SK-N-SH (cell line): ENCODE data around the gene S100Z. TPM values are rescaled to one million over a fixed set of nuclear protein-coding genes. Genes with fewer than 3 reads are reported as not detected.

Experiments used
- CTCF ChIA-PET: fragments of 300-600, 350-600 bp; formaldehyde crosslinking; extraction: SDS; loops from one replicate; lab custom pipeline; 2021; lab: Yijun Ruan, JAX
- POLR2A ChIA-PET: fragments of 350-600 bp; sonication (Branson Sonifier 250); formaldehyde crosslinking; extraction: SDS; loops from one replicate; lab custom pipeline; 2020; ENCODE audit warnings: antibody characterized with exemption, inconsistent platforms; lab: Yijun Ruan, JAX
- DNase-seq: peaks from one replicate; pipeline ENCODE4 v3.0.0; 2012
- H2AFZ ChIP-seq: fragments of 200-600 bp; sonication (generic); 2 replicates; pipeline ENCODE4 v1.8.1; 2016; ENCODE audit warnings: antibody characterized with exemption, mild to moderate bottlenecking, low read depth
- H3F3A ChIP-seq: fragments of 200-600 bp; sonication (generic); replicated peaks from 2 replicates; pipeline ENCODE3; 2016; ENCODE audit warnings: antibody characterized with exemption, mild to moderate bottlenecking; ENCODE audit not compliant: insufficient read depth
- H3K27ac ChIP-seq, 2 experiments: fragments of 200-500 bp in 1 of 2; fragments of 200-600 bp in 1 of 2; sonication (Bioruptor generic) in 1 of 2; sonication (generic), shearing (Covaris generic) in 1 of 2; 2 replicates each; pipeline versions ENCODE4 v1.5.1 to v1.6.1; 2014 to 2016; ENCODE audit warnings: low read depth in 2 of 2, inconsistent platforms in 1 of 2, low read length in 1 of 2, mild to moderate bottlenecking in 1 of 2, mixed read lengths in 1 of 2
- H3K27me3 ChIP-seq: fragments of 200-600 bp; sonication (generic), shearing (Covaris generic); 2 replicates; pipeline ENCODE4 v1.6.1; 2016; ENCODE audit warnings: mixed run types; ENCODE audit not compliant: insufficient read depth
- H3K36me3 ChIP-seq, 2 experiments: fragments of 200-500 bp in 1 of 2; fragments of 200-600 bp in 1 of 2; sonication (Bioruptor generic) in 1 of 2; sonication (generic) in 1 of 2; replicated peaks in 1 of 2; 2 replicates each; pipeline versions ENCODE3 to v1.5.1; 2014 to 2016; ENCODE audit warnings: low read length in 1 of 2, mild to moderate bottlenecking in 1 of 2; ENCODE audit not compliant: insufficient read depth in 2 of 2, control insufficient read depth in 1 of 2
- H3K4me1 ChIP-seq, 2 experiments: fragments of 200-500 bp in 1 of 2; fragments of 200-600 bp in 1 of 2; sonication (Bioruptor generic) in 1 of 2; sonication (generic), shearing (Covaris generic) in 1 of 2; 2 replicates each; pipeline versions ENCODE4 v1.5.1 to v1.6.1; 2014 to 2016; ENCODE audit warnings: low read depth in 1 of 2, low read length in 1 of 2, mixed run types in 1 of 2; ENCODE audit not compliant: insufficient read depth in 2 of 2, control insufficient read depth in 1 of 2
- H3K4me2 ChIP-seq: fragments of 200-600 bp; sonication (generic), shearing (Covaris generic); 2 replicates; pipeline ENCODE4 v1.6.1; 2017; ENCODE audit warnings: mixed run types
- H3K4me3 ChIP-seq, 2 experiments: fragments of 200-500 bp in 1 of 2; fragments of 200-600 bp in 1 of 2; sonication (Bioruptor generic) in 1 of 2; sonication (generic), shearing (Covaris generic) in 1 of 2; 2 replicates each; pipeline versions ENCODE4 v1.5.1 to v1.8.1; 2014 to 2016; ENCODE audit warnings: low read depth in 2 of 2, inconsistent platforms in 1 of 2, low read length in 1 of 2, mild to moderate bottlenecking in 1 of 2, mixed read lengths in 1 of 2, moderate library complexity in 1 of 2
- H3K79me2 ChIP-seq: fragments of 200-600 bp; sonication (generic); 2 replicates; pipeline ENCODE4 v1.8.1; 2017; ENCODE audit warnings: mild to moderate bottlenecking; ENCODE audit not compliant: insufficient read depth
- H3K9ac ChIP-seq: fragments of 200-600 bp; sonication (generic); 2 replicates; pipeline ENCODE4 v1.6.1; 2017; ENCODE audit warnings: mixed run types
- H3K9me2 ChIP-seq: fragments of 200-600 bp; sonication (generic); 2 replicates; pipeline ENCODE4 v1.6.1; 2017; ENCODE audit warnings: mixed run types
- H3K9me3 ChIP-seq: fragments of 200-600 bp; sonication (generic); 2 replicates; pipeline ENCODE4 v1.6.1; 2017; ENCODE audit warnings: mixed run types, mild to moderate bottlenecking, moderate library complexity
- H4K20me1 ChIP-seq: fragments of 200-600 bp; sonication (generic); 2 replicates; pipeline ENCODE4 v1.6.1; 2017; ENCODE audit warnings: mild to moderate bottlenecking, mixed run types; ENCODE audit not compliant: insufficient read depth
- EZH2phosphoT487 ChIP-seq: fragments of 200-600 bp; sonication (generic); IDR thresholded peaks from 2 replicates; pipeline ENCODE4 v1.6.1; 2017; ENCODE audit warnings: low read depth, mixed run types, mild to moderate bottlenecking, antibody characterized with exemption, moderate library complexity, borderline replicate concordance
- FOSL2 ChIP-seq: IDR thresholded peaks from 2 replicates; pipeline ENCODE4 v1.4.0; 2012; ENCODE audit warnings: low read depth, mild to moderate bottlenecking, moderate library complexity, borderline replicate concordance
- FOXJ3 ChIP-seq: sonication (generic); formaldehyde crosslinking; IDR thresholded peaks from 2 replicates; pipeline ENCODE4 v1.5.1; 2020; ENCODE audit warnings: mild to moderate bottlenecking, missing genetic modification reagents
- GATA2 ChIP-seq: sonication (generic); formaldehyde crosslinking; IDR thresholded peaks from 2 replicates; pipeline ENCODE4 v1.5.0; 2020; ENCODE audit warnings: mild to moderate bottlenecking, missing genetic modification reagents
- MEF2A ChIP-seq: IDR thresholded peaks from 2 replicates; pipeline ENCODE4 v1.4.0; 2012; ENCODE audit warnings: low read depth, borderline replicate concordance
- MXI1 ChIP-seq: IDR thresholded peaks from 2 replicates; pipeline ENCODE4 v1.6.1; 2012; ENCODE audit warnings: mild to moderate bottlenecking, low read depth, low read length, improper control_type of control experiment
- NFIC ChIP-seq: IDR thresholded peaks from 2 replicates; pipeline ENCODE4 v1.4.0; 2012; ENCODE audit warnings: borderline replicate concordance
- POLR2AphosphoS5 ChIP-seq: IDR thresholded peaks from 2 replicates; pipeline ENCODE4 v1.6.1; 2012; ENCODE audit warnings: low read depth, low read length
- RAD21 ChIP-seq: IDR thresholded peaks from 2 replicates; pipeline ENCODE4 v1.6.1; 2012; ENCODE audit warnings: mild to moderate bottlenecking, low read length
- RFX5 ChIP-seq: IDR thresholded peaks from 2 replicates; pipeline ENCODE4 v1.6.1; 2012; ENCODE audit warnings: mild to moderate bottlenecking, improper control_type of control experiment, low read length
- RXRA ChIP-seq: IDR thresholded peaks from 2 replicates; pipeline ENCODE4 v1.4.0; 2012; ENCODE audit warnings: low read depth, mild to moderate bottlenecking, borderline replicate concordance
- TCF12 ChIP-seq: IDR thresholded peaks from 2 replicates; pipeline ENCODE4 v1.4.0; 2012
- WGBS: methylation state at CpG from one replicate; pipeline ENCODE4 v1.1.6; 2017; ENCODE audit warnings: low lambda C conversion rate; 5-methylcytosine and 5-hydroxymethylcytosine counted together
- polyA plus RNA-seq, 3 experiments: library from polyadenylated mRNA; depleted of rRNA; stranded (reverse); fragments of >200 nt; gene quantifications; 2 replicates each; pipeline ENCODE4 v1.2.3, GENCODE V29; 2012
- TF ChIP-seq, protein P1 (sequence below): fragments of 150-350 bp; IDR thresholded peaks from 2 replicates; pipeline ENCODE4 v1.6.1; 2016; ENCODE audit warnings: mild to moderate bottlenecking, low read depth, low read length
- TF ChIP-seq, protein P2 (sequence below): IDR thresholded peaks from 2 replicates; pipeline ENCODE4 v1.4.0; 2012; ENCODE audit warnings: low read depth
- TF ChIP-seq, protein P3 (sequence below): fragments of 200-600 bp; sonication (generic); IDR thresholded peaks from 2 replicates; pipeline ENCODE4 v1.6.1; 2017; ENCODE audit warnings: antibody characterized with exemption, mild to moderate bottlenecking, moderate library complexity

S100Z gene
- polyA plus RNA-seq, 1 of the 3 experiments (the other 2 are of a cell fraction), result not detected

DNA sequence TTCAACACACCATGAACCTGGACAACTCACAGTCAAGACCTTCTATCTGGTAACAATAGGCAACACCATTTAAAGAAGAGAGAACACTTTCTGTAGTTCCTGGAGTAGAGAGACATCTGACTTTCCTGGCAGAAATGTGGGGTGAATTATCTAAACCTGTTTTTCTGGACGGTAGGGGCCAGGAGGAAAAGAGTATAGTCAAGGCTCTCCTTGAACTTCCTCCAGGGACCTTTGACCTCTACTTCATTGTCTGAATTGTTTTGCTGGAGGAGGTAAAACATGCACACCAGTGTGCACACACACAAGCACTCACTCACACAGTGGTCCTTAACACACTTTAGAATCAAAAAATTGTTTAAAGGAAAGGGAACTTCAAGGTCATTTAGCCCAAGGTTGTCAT is 13.2 kb downstream of the S100Z start (continued):
- TF ChIP-seq FOSL2 (no peak), FOXJ3 (CRISPR knock-in tag) (no peak), MXI1 (no peak), POLR2AphosphoS5 (no peak), EZH2phosphoT487 (no peak), NFIC (no peak), RAD21 (no peak)
- TF ChIP-seq, protein P1, sequence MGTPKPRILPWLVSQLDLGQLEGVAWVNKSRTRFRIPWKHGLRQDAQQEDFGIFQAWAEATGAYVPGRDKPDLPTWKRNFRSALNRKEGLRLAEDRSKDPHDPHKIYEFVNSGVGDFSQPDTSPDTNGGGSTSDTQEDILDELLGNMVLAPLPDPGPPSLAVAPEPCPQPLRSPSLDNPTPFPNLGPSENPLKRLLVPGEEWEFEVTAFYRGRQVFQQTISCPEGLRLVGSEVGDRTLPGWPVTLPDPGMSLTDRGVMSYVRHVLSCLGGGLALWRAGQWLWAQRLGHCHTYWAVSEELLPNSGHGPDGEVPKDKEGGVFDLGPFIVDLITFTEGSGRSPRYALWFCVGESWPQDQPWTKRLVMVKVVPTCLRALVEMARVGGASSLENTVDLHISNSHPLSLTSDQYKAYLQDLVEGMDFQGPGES, result no peak
- TF ChIP-seq, protein P2, sequence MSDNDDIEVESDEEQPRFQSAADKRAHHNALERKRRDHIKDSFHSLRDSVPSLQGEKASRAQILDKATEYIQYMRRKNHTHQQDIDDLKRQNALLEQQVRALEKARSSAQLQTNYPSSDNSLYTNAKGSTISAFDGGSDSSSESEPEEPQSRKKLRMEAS, result no peak

DNA sequence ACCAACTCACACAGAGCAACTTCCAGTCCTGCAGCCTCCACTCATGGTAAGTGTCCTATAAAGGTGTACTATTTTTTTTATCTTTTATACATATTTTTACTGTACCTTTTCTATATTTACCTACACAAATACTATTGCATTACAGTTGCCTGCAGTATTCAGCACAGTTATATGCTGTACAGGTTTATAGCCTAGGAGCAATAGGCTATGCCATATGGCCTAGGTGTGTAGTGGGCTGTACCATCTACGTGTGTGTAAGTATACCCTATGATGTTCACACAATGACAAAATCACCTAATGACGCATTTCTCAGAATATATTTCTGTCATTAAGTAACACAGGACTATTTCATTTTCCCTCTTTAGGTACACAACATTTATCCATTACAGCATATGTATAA is 16.7 kb downstream of the S100Z start:
- no peak for DNase-seq
- Histone ChIP-seq H3K9ac (no peak overlapping the region), H3K79me2 (no peaks in the 10 kb centered on the region), H3K27me3 (no peaks in the 10 kb centered on the region), H4K20me1 (no peaks in the 10 kb centered on the region), H3K27ac (no peak overlapping the region), H3K9me2 (no peaks in the 10 kb centered on the region), H2AFZ (no peak overlapping the region; the same call in 1 of the 2 replicates), H3K9me3 (no peaks in the 10 kb centered on the region), H3K36me3 (no peaks in the 10 kb centered on the region), H3K4me1 (no peaks in the 10 kb centered on the region), H3K4me2 (no peak overlapping the region), H3F3A (no peaks in the 10 kb centered on the region), H3K4me3 (no peak overlapping the region)
- TF ChIP-seq EZH2phosphoT487 (no peak), RFX5 (no peak), RXRA (no peak), RAD21 (no peak), FOXJ3 (CRISPR knock-in tag) (no peak), MEF2A (no peak), TCF12 (no peak), GATA2 (CRISPR knock-in tag) (no peak), MXI1 (no peak), POLR2AphosphoS5 (no peak), FOSL2 (no peak)
- TF ChIP-seq, protein P2, result no peak
- TF ChIP-seq, protein P1, result no peak
- TF ChIP-seq, protein P3, sequence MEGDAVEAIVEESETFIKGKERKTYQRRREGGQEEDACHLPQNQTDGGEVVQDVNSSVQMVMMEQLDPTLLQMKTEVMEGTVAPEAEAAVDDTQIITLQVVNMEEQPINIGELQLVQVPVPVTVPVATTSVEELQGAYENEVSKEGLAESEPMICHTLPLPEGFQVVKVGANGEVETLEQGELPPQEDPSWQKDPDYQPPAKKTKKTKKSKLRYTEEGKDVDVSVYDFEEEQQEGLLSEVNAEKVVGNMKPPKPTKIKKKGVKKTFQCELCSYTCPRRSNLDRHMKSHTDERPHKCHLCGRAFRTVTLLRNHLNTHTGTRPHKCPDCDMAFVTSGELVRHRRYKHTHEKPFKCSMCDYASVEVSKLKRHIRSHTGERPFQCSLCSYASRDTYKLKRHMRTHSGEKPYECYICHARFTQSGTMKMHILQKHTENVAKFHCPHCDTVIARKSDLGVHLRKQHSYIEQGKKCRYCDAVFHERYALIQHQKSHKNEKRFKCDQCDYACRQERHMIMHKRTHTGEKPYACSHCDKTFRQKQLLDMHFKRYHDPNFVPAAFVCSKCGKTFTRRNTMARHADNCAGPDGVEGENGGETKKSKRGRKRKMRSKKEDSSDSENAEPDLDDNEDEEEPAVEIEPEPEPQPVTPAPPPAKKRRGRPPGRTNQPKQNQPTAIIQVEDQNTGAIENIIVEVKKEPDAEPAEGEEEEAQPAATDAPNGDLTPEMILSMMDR, result no peak
- ChIA-PET CTCF (interaction anchor here (1.0 to 5.9 kb wide), 4 partner anchors 17 to 571 kb away, joined by 4 to 62 read pairs (median 24); no protein-coding TSS in a partner anchor), POLR2A (no interaction called here)
- 87% methylated on average over 2 of the region's 2 CpGs for WGBS
